ENCODE results near the gene SLC25A42.

DNA sequence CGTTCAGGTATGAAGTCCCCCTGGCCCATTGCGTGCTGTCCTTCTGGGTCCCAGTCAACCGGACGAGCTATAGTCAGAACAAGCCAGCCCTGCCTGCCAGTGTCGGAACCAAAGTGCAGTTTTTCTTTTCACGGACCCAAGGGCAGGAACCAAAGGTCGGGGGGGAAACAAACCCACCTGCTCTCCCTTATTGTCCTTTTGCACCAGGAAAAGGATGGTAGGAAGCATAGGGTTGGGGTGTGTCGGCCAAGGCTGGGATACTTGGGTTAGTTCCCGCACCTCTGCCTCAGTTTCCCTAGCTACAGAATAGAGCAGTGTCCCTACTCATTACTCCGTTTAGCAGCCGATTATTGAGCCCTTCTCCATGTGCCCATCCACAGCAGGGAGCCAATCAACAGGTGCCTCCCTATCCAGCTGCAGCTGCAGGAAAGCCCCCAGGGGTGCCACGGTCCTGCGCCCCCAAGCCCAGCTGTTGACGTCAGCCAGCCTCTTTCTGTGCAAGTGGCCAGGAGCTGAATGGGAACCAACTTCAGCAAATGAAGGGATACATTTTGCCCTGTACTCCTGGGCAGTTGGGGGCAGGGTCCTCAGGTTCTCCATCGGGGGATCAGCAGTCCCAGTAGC lies 9.4 kb upstream of the SLC25A42 start:
- TF ChIP-seq, protein P1, sequence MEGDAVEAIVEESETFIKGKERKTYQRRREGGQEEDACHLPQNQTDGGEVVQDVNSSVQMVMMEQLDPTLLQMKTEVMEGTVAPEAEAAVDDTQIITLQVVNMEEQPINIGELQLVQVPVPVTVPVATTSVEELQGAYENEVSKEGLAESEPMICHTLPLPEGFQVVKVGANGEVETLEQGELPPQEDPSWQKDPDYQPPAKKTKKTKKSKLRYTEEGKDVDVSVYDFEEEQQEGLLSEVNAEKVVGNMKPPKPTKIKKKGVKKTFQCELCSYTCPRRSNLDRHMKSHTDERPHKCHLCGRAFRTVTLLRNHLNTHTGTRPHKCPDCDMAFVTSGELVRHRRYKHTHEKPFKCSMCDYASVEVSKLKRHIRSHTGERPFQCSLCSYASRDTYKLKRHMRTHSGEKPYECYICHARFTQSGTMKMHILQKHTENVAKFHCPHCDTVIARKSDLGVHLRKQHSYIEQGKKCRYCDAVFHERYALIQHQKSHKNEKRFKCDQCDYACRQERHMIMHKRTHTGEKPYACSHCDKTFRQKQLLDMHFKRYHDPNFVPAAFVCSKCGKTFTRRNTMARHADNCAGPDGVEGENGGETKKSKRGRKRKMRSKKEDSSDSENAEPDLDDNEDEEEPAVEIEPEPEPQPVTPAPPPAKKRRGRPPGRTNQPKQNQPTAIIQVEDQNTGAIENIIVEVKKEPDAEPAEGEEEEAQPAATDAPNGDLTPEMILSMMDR (IDR thresholded peaks at IDR 0.05; ENCODE audit: low read depth, low read length), result no peak
- no peak for TF ChIP-seq POLR2A (IDR thresholded peaks at IDR 0.05; ENCODE audit: extremely low read depth, insufficient read length)
- TF ChIP-seq MYC (IDR thresholded peaks at IDR 0.05; ENCODE audit: low read depth, low read length), result no peak
- TF ChIP-seq, protein P2, sequence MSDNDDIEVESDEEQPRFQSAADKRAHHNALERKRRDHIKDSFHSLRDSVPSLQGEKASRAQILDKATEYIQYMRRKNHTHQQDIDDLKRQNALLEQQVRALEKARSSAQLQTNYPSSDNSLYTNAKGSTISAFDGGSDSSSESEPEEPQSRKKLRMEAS (IDR thresholded peaks at IDR 0.05; ENCODE audit: low read depth, low read length), result no peak

All from NB4 (cell line).